ENCODE measurements around the gene PREX1.

GRCh38 chr20:48734104-48734749 is 93.6 kb downstream of the PREX1 start:
- TF ChIP-seq, protein P1, sequence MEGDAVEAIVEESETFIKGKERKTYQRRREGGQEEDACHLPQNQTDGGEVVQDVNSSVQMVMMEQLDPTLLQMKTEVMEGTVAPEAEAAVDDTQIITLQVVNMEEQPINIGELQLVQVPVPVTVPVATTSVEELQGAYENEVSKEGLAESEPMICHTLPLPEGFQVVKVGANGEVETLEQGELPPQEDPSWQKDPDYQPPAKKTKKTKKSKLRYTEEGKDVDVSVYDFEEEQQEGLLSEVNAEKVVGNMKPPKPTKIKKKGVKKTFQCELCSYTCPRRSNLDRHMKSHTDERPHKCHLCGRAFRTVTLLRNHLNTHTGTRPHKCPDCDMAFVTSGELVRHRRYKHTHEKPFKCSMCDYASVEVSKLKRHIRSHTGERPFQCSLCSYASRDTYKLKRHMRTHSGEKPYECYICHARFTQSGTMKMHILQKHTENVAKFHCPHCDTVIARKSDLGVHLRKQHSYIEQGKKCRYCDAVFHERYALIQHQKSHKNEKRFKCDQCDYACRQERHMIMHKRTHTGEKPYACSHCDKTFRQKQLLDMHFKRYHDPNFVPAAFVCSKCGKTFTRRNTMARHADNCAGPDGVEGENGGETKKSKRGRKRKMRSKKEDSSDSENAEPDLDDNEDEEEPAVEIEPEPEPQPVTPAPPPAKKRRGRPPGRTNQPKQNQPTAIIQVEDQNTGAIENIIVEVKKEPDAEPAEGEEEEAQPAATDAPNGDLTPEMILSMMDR (IDR thresholded peaks at IDR 0.05): no peak
- no peak for TF ChIP-seq POLR2AphosphoS5 (IDR thresholded peaks at IDR 0.05; ENCODE audit: insufficient read depth in 1 of 2, low read depth in 1 of 2)
- no peak for TF ChIP-seq POLR2A (IDR thresholded peaks at IDR 0.05)

Data from vagina (tissue), 2 donors.